C4-2B (cell line): ENCODE data around the gene ITGAD.

Source experiments
- ZFX ChIP-seq: fragments of 450-650 bp; IDR thresholded peaks from 2 replicates; pipeline ENCODE4 v1.6.1; 2017
- TF ChIP-seq, protein P1 (sequence below): fragments of 450-650 bp; conservative IDR thresholded peaks from 2 replicates; pipeline ENCODE4 v1.5.1; 2017; ENCODE audit warnings: mild to moderate bottlenecking

DNA sequence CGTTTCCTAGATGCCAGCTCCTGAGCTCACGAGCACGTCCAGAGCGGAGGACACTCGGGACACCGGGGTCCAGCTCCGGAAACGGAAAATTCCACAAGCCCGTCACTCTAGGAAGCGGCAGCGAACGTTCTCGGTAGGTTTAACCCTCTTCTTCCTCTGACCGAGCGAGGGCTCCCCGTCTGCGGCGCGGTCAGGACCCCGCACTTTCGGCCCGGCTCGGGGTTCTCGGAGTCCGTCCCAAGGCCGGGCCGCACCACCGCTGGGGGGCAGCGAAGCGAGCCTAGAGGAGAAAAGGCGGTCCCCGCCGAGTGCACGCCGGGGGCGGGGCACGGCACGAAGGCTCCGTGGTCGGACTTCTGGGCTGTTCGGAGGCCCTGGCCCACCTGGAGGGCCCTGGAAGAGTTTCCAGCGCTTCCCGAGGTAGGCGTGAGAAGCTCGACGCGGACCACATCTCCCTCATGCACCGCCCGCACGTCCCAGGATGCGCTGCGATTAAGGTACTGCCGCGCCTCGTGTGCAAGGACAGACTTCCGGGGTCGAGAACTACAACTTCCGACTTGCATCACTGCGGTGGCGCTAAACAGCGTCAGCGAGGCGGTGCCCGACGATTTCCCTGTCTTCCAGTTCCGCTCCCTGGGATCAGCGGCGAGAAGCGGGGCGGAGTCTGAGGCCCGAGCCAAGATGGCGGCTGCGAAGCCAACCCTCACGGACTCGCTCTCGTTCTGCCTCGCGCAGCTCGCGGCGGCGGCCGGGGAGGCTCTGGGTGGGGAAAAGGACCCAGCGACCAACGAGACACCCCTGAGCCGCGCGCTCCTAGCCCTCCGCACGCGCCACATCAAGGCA lies 65.9 kb downstream of the ITGAD start, which contains the start of gene ARMC5:
- TF ChIP-seq, protein P1, sequence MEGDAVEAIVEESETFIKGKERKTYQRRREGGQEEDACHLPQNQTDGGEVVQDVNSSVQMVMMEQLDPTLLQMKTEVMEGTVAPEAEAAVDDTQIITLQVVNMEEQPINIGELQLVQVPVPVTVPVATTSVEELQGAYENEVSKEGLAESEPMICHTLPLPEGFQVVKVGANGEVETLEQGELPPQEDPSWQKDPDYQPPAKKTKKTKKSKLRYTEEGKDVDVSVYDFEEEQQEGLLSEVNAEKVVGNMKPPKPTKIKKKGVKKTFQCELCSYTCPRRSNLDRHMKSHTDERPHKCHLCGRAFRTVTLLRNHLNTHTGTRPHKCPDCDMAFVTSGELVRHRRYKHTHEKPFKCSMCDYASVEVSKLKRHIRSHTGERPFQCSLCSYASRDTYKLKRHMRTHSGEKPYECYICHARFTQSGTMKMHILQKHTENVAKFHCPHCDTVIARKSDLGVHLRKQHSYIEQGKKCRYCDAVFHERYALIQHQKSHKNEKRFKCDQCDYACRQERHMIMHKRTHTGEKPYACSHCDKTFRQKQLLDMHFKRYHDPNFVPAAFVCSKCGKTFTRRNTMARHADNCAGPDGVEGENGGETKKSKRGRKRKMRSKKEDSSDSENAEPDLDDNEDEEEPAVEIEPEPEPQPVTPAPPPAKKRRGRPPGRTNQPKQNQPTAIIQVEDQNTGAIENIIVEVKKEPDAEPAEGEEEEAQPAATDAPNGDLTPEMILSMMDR = peak; percentile 79
- peak; percentile 57; the same call in 1 of the 2 replicates for TF ChIP-seq ZFX
